GM23338 (cell line): ENCODE results near the gene GADL1. TPM values are rescaled to one million over a fixed set of nuclear protein-coding genes. Genes with fewer than 3 reads are reported as not detected.

Experiments
- ATAC-seq: fragments of 200-7000 bp; cut with Tn5 transposase; 3 replicates; pipeline ENCODE4 v1.9.1; 2020
- DNase-seq: peaks from one replicate; pipeline ENCODE4 v3.0.0-alpha.2; 2015; ENCODE audit warnings: low spot score
- H2AFZ ChIP-seq: fragments of 200-600 bp; sonication (generic); 2 replicates; pipeline ENCODE4 v1.8.0; 2016; ENCODE audit warnings: antibody characterized with exemption, mild to moderate bottlenecking, moderate library complexity
- H3F3A ChIP-seq: fragments of 200-600 bp; sonication (generic); replicated peaks from 2 replicates; pipeline ENCODE4 v1.8.0; 2017; ENCODE audit warnings: antibody characterized with exemption, mixed run types, low read depth
- H3K27ac ChIP-seq: fragments of 200-600 bp; sonication (generic); 2 replicates; pipeline ENCODE4 v1.6.1; 2016; ENCODE audit warnings: low read depth
- H3K27me3 ChIP-seq: fragments of 200-600 bp; sonication (generic); 2 replicates; pipeline ENCODE4 v1.8.0; 2016; ENCODE audit warnings: mild to moderate bottlenecking, mixed run types, moderate library complexity; ENCODE audit not compliant: insufficient read depth
- H3K36me3 ChIP-seq: fragments of 200-600 bp; sonication (generic); 2 replicates; pipeline ENCODE4 v1.8.0; 2016; ENCODE audit warnings: mild to moderate bottlenecking; ENCODE audit not compliant: insufficient read depth
- H3K4me1 ChIP-seq: fragments of 200-600 bp; sonication (generic); 2 replicates; pipeline ENCODE4 v1.8.0; 2016; ENCODE audit warnings: mild to moderate bottlenecking, moderate library complexity; ENCODE audit not compliant: insufficient read depth
- H3K4me2 ChIP-seq: fragments of 200-600 bp; sonication (generic); 2 replicates; pipeline ENCODE4 v1.7.1; 2017; ENCODE audit warnings: mixed run types
- H3K4me3 ChIP-seq: fragments of 200-600 bp; sonication (generic); 2 replicates; pipeline ENCODE4 v1.6.1; 2016; ENCODE audit warnings: mixed run types
- H3K79me2 ChIP-seq: fragments of 200-600 bp; sonication (generic); replicated peaks from 2 replicates; pipeline ENCODE4 v1.8.0; 2017; ENCODE audit warnings: mild to moderate bottlenecking; ENCODE audit not compliant: insufficient read depth
- H3K9me2 ChIP-seq: fragments of 200-600 bp; sonication (generic); 2 replicates; pipeline ENCODE4 v1.8.0; 2017; ENCODE audit not compliant: insufficient read depth
- H4K20me1 ChIP-seq: fragments of 200-600 bp; sonication (generic); replicated peaks from 2 replicates; pipeline ENCODE4 v1.8.0; 2017; ENCODE audit warnings: mild to moderate bottlenecking; ENCODE audit not compliant: insufficient read depth
- H3K27ac Mint-ChIP-seq: 2 replicates; pipeline ENCODE4 v1.8.0; 2020; ENCODE audit warnings: inconsistent platforms, mild to moderate bottlenecking, moderate library complexity, mixed read lengths
- H3K27me3 Mint-ChIP-seq: 3 replicates; pipeline ENCODE4 v1.8.0; 2022; ENCODE audit warnings: low read depth, mild to moderate bottlenecking, moderate library complexity, mixed read lengths, inconsistent platforms; ENCODE audit not compliant: insufficient read depth, poor library complexity
- H3K36me3 Mint-ChIP-seq: 3 replicates; pipeline ENCODE4 v1.8.0; 2021; ENCODE audit warnings: low read depth, mild to moderate bottlenecking, inconsistent platforms, moderate library complexity, mixed read lengths
- H3K4me1 Mint-ChIP-seq: 3 replicates; pipeline ENCODE4 v1.8.0; 2020; ENCODE audit warnings: mild to moderate bottlenecking, inconsistent platforms, mixed read lengths
- H3K4me3 Mint-ChIP-seq: 3 replicates; pipeline ENCODE4 v1.8.0; 2021; ENCODE audit warnings: moderate library complexity, mild to moderate bottlenecking, inconsistent platforms, mixed read lengths
- H3K9me3 Mint-ChIP-seq: 3 replicates; pipeline ENCODE4 v1.8.0; 2020; ENCODE audit warnings: moderate library complexity, mild to moderate bottlenecking, inconsistent platforms, mixed read lengths
- EZH2 ChIP-seq: fragments of 200-600 bp; sonication (generic); IDR thresholded peaks from one replicate; pipeline ENCODE4 v1.8.0; 2017; ENCODE audit warnings: antibody characterized with exemption, mild to moderate bottlenecking, low read depth; ENCODE audit not compliant: unreplicated experiment
- EZH2phosphoT487 ChIP-seq: fragments of 200-600 bp; sonication (generic); IDR thresholded peaks from one replicate; pipeline ENCODE4 v1.8.1; 2018; ENCODE audit warnings: antibody characterized with exemption; ENCODE audit not compliant: unreplicated experiment
- STAT1 ChIP-seq: IDR thresholded peaks from one replicate; pipeline ENCODE4 v1.6.1; 2016; ENCODE audit warnings: antibody characterized with exemption; ENCODE audit not compliant: unreplicated experiment
- ZNF462 ChIP-seq: fragments of 250-450 bp; sonication (Bioruptor Pico); IDR thresholded peaks from 2 replicates; pipeline ENCODE4 v1.5.0; 2020; ENCODE audit warnings: mild to moderate bottlenecking, moderate library complexity
- polyA plus RNA-seq: library from polyadenylated mRNA; unstranded; fragments of >200 nt; fragmentation: Nextera tagmentation; extraction: Ambion mirVana; gene quantifications from 2 replicates; pipeline ENCODE4 v1.2.1, GENCODE V29; 2016
- total RNA-seq: library from RNA; depleted of rRNA; stranded (reverse); fragments of >200 nt; shearing (Covaris generic); gene quantifications from 2 replicates; pipeline ENCODE4 v1.2.3, GENCODE V29; 2014
- TF ChIP-seq, protein P1 (sequence below): IDR thresholded peaks from one replicate; pipeline ENCODE4 v1.6.1; 2018; ENCODE audit warnings: antibody characterized with exemption; ENCODE audit not compliant: unreplicated experiment

Gene GADL1
- total and polyA plus RNA-seq, 2 experiments from 2014 or later, result 0.35 to 0.50 TPM

GRCh38 chr3:30845606-30846005 is 48.9 kb downstream of the GADL1 start:
- Mint-ChIP-seq H3K27ac (no peak overlapping the region), H3K4me1 (peaks cover 3% of the 10 kb centered on the region; the same call in 2 of the 3 replicates), H3K4me3 (no peak overlapping the region), H3K9me3 (no peaks in the 10 kb centered on the region), H3K27me3 (no peaks in the 10 kb centered on the region), H3K36me3 (no peaks in the 10 kb centered on the region)
- no peaks in the 10 kb centered on the region for H4K20me1 ChIP-seq
- TF ChIP-seq STAT1 (no peak), EZH2 (no peak), EZH2phosphoT487 (no peak), ZNF462 (CRISPR knock-in tag) (no peak)
- TF ChIP-seq, protein P1, sequence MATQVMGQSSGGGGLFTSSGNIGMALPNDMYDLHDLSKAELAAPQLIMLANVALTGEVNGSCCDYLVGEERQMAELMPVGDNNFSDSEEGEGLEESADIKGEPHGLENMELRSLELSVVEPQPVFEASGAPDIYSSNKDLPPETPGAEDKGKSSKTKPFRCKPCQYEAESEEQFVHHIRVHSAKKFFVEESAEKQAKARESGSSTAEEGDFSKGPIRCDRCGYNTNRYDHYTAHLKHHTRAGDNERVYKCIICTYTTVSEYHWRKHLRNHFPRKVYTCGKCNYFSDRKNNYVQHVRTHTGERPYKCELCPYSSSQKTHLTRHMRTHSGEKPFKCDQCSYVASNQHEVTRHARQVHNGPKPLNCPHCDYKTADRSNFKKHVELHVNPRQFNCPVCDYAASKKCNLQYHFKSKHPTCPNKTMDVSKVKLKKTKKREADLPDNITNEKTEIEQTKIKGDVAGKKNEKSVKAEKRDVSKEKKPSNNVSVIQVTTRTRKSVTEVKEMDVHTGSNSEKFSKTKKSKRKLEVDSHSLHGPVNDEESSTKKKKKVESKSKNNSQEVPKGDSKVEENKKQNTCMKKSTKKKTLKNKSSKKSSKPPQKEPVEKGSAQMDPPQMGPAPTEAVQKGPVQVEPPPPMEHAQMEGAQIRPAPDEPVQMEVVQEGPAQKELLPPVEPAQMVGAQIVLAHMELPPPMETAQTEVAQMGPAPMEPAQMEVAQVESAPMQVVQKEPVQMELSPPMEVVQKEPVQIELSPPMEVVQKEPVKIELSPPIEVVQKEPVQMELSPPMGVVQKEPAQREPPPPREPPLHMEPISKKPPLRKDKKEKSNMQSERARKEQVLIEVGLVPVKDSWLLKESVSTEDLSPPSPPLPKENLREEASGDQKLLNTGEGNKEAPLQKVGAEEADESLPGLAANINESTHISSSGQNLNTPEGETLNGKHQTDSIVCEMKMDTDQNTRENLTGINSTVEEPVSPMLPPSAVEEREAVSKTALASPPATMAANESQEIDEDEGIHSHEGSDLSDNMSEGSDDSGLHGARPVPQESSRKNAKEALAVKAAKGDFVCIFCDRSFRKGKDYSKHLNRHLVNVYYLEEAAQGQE, result no peak
- no peaks in the 10 kb centered on the region for H3K79me2 ChIP-seq
- DNase-seq (no peak), ATAC-seq (no peak)
- H3K27me3 ChIP-seq, result no peaks in the 10 kb centered on the region
- H3K36me3 ChIP-seq, result no peaks in the 10 kb centered on the region
- H3K27ac ChIP-seq, result no peak overlapping the region
- no peaks in the 10 kb centered on the region for H3K9me2 ChIP-seq
- no peaks in the 10 kb centered on the region for H3F3A ChIP-seq
- H3K4me3 ChIP-seq, result no peak overlapping the region
- H3K4me1 ChIP-seq, result no peaks in the 10 kb centered on the region
- no peak overlapping the region for H3K4me2 ChIP-seq
- H2AFZ ChIP-seq, result no peak overlapping the region
